ENCODE measurements around the gene MCTP1. TPM values are rescaled to one million over a fixed set of nuclear protein-coding genes. Genes with fewer than 3 reads are reported as not detected.

MCTP1 gene
- total RNA-seq, 4 donors from 2014 or later = 3.3 to 31.4 (median 13.4) TPM

DNA sequence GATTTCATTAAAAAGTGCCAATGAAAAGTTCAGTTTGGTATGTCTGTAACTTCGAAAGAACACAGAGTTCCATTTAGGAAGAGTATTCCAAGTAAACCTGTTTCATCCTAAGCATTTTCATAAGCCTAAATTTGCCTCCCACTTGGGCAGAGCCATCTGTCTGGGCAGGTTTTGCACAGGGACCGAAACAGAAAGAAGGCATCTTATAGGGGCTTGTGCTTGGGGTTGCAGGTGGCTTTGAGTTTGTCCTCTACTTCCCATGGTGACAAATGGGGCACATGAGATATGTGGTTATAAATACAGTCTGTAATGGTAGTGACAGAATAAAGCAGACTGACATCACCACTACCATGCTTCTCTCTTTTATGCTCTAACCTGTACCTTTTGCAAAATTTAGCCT lies 63.7 kb downstream of the MCTP1 start:
- intact Hi-C loops (cut with DNase I; ENCODE audit: low total_unique reads) = no loop called here

DNA sequence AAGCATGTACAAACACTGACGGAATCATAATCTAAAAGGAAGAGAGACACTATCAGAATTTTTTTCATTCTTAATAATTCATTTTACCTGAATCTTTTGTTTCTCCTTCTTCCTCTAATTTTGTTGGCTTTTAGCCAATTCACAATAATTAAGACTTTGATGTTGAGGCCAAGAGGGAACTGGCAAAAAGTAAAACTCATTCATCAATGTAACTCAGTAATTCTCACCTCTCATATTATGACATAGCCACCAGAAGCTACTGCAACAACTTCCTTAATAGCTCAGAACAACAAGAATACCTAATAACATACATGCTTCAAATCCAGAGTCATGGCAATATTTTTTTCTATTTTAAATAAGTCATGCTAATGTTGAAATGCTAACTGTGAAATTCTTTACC lies 64.5 kb downstream of the MCTP1 start:
- Histone ChIP-seq H3K4me3 (no peak overlapping the region), H3K27me3 (no peaks in the 10 kb centered on the region), H3K36me3 (no peaks in the 10 kb centered on the region), H3K4me1 (no peaks in the 10 kb centered on the region), H3K9me3 (no peaks in the 10 kb centered on the region), H3K27ac (no peak overlapping the region)
- in situ Hi-C loops (cut with MboI; ENCODE audit: low pct_ligation_motif_present in 1 of 4, low pct_unique_long_range_greater_than_20kb in 1 of 4, low sequenced_read_pairs in 3 of 4) (no loop called here), intact Hi-C loops (cut with DNase I; ENCODE audit: low total_unique reads) (no loop called here)
- TF ChIP-seq POLR2AphosphoS5 (IDR thresholded peaks at IDR 0.05) (no peak), EP300 (IDR thresholded peaks at IDR 0.05; ENCODE audit: low read depth) (no peak), POLR2A (IDR thresholded peaks at IDR 0.05) (no peak)
- TF ChIP-seq, protein P1, sequence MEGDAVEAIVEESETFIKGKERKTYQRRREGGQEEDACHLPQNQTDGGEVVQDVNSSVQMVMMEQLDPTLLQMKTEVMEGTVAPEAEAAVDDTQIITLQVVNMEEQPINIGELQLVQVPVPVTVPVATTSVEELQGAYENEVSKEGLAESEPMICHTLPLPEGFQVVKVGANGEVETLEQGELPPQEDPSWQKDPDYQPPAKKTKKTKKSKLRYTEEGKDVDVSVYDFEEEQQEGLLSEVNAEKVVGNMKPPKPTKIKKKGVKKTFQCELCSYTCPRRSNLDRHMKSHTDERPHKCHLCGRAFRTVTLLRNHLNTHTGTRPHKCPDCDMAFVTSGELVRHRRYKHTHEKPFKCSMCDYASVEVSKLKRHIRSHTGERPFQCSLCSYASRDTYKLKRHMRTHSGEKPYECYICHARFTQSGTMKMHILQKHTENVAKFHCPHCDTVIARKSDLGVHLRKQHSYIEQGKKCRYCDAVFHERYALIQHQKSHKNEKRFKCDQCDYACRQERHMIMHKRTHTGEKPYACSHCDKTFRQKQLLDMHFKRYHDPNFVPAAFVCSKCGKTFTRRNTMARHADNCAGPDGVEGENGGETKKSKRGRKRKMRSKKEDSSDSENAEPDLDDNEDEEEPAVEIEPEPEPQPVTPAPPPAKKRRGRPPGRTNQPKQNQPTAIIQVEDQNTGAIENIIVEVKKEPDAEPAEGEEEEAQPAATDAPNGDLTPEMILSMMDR (IDR thresholded peaks at IDR 0.05) = no peak
- no peak for DNase-seq
- 76% methylated on average over 1 of the region's 1 CpG; no CpG with 5 or more reads in 1 of the 2 donors for WGBS, 2 donors (ENCODE audit: low coverage in 1 of 2)

More for the DNA sequence above, 63.7 kb downstream of the MCTP1 start:
- WGBS, 2 donors (ENCODE audit: low coverage in 1 of 2) = 78 to 81% methylated on average over 1 to 2 of the region's 2 CpGs
- Histone ChIP-seq H3K4me3 (no peak overlapping the region), H3K36me3 (no peaks in the 10 kb centered on the region), H3K9me3 (no peaks in the 10 kb centered on the region), H3K27ac (no peak overlapping the region), H3K27me3 (no peaks in the 10 kb centered on the region), H3K4me1 (no peaks in the 10 kb centered on the region)
- no peak for TF ChIP-seq EP300 (IDR thresholded peaks at IDR 0.05; ENCODE audit: low read depth)
- TF ChIP-seq, protein P1 (IDR thresholded peaks at IDR 0.05) = no peak
- TF ChIP-seq POLR2A (IDR thresholded peaks at IDR 0.05) = no peak
- TF ChIP-seq POLR2AphosphoS5 (IDR thresholded peaks at IDR 0.05) = no peak
- DNase-seq = no peak
- in situ Hi-C loops (cut with MboI; ENCODE audit: low pct_ligation_motif_present in 1 of 4, low pct_unique_long_range_greater_than_20kb in 1 of 4, low sequenced_read_pairs in 3 of 4) = no loop called here

DNA sequence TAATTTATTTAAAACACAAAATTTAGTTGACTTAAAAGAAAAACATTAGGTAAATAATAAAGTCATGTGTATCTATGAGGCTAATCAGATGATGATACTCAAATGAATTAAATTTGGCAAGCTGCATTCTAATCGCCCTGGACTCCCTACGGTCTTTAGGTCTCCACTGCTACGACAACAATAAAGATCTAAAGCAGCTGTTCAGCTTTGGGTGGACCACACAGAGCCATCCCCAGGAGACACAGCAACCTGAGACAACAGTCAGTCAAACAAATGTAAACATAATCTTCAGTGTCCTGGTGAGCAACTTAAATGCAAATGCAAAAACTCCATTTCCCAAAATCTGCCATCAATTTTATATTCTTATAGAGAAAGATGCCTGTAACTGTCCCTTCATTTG lies 65.5 kb downstream of the MCTP1 start:
- TF ChIP-seq POLR2A (IDR thresholded peaks at IDR 0.05) = no peak
- no peak for TF ChIP-seq EP300 (IDR thresholded peaks at IDR 0.05; ENCODE audit: low read depth)
- TF ChIP-seq, protein P1 (IDR thresholded peaks at IDR 0.05) = no peak
- no peak for TF ChIP-seq POLR2AphosphoS5 (IDR thresholded peaks at IDR 0.05)
- H3K4me3 ChIP-seq = no peak overlapping the region
- no peak overlapping the region for H3K27ac ChIP-seq
- in situ Hi-C loops (cut with MboI; ENCODE audit: low pct_ligation_motif_present in 1 of 4, low pct_unique_long_range_greater_than_20kb in 1 of 4, low sequenced_read_pairs in 3 of 4) (no loop called here), intact Hi-C loops (cut with DNase I; ENCODE audit: low total_unique reads) (no loop called here)
- H3K27me3 ChIP-seq = no peaks in the 10 kb centered on the region
- WGBS, 2 donors (ENCODE audit: low coverage in 1 of 2) = 67 to 78% methylated on average over 3 of the region's 3 CpGs
- no peaks in the 10 kb centered on the region for H3K9me3 ChIP-seq
- no peaks in the 10 kb centered on the region for H3K4me1 ChIP-seq
- no peaks in the 10 kb centered on the region for H3K36me3 ChIP-seq
- no peak for DNase-seq

DNA sequence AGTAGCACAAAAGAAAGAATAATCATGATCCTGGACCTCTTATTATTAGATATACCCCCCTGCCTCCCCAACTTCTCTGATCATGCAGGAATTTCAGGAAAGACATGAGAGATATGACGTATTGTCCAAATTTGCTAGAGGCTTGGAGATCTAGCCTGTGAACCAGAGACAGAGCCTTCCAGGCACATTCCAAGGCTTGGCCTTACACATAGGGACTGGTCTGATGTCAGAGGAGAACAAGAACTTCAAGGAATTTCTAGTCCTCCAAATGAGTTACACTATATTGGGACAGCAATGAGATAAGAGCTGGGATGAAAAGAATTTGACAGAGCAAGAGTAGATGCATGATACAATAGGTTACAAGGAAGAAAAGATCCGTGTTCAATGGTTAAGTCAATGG lies 67.0 kb downstream of the MCTP1 start:
- Histone ChIP-seq H3K27me3 (no peaks in the 10 kb centered on the region), H3K4me1 (no peaks in the 10 kb centered on the region), H3K9me3 (no peaks in the 10 kb centered on the region), H3K27ac (no peak overlapping the region), H3K4me3 (no peak overlapping the region), H3K36me3 (no peaks in the 10 kb centered on the region)
- TF ChIP-seq, protein P1 (IDR thresholded peaks at IDR 0.05) = no peak
- TF ChIP-seq POLR2A (IDR thresholded peaks at IDR 0.05) (no peak), POLR2AphosphoS5 (IDR thresholded peaks at IDR 0.05) (no peak), EP300 (IDR thresholded peaks at IDR 0.05; ENCODE audit: low read depth) (no peak)
- intact Hi-C loops (cut with DNase I; ENCODE audit: low total_unique reads) = no loop called here
- DNase-seq = no peak
- 85 to 89% methylated on average over 2 of the region's 2 CpGs for WGBS, 2 donors (ENCODE audit: low coverage in 1 of 2)
- in situ Hi-C loops (cut with MboI; ENCODE audit: low pct_ligation_motif_present in 1 of 4, low pct_unique_long_range_greater_than_20kb in 1 of 4, low sequenced_read_pairs in 3 of 4) = no loop called here

All from transverse colon (tissue), 4 donors.